T-helper 2 cell treated with Interferon-gamma antibody and Interleukin-4, amounts not matched to agents 5 μg/mL and 100 μg/mL, for 36 hours (primary cell): ENCODE data around the gene PHF14.
A peak's percentile ranks its signal among the peaks of the same experiment; 100 is the strongest.

Experiments
- DNase-seq: peaks from one replicate; pipeline ENCODE4 v3.0.0; 2021; ENCODE audit warnings: low spot score
- H3K27ac Mint-ChIP-seq: one replicate; pipeline ENCODE4 v1.8.0; 2021; ENCODE audit warnings: mild to moderate bottlenecking, mixed read lengths
- H3K27me3 Mint-ChIP-seq: one replicate; pipeline ENCODE4 v1.8.0; 2021; ENCODE audit warnings: low read depth, mixed read lengths
- H3K36me3 Mint-ChIP-seq: one replicate; pipeline ENCODE4 v1.8.0; 2021; ENCODE audit warnings: low read depth, mixed read lengths
- H3K4me1 Mint-ChIP-seq: one replicate; pipeline ENCODE4 v1.8.0; 2021; ENCODE audit warnings: low read depth, mixed read lengths
- H3K4me3 Mint-ChIP-seq: one replicate; pipeline ENCODE4 v1.8.0; 2022; ENCODE audit warnings: mild to moderate bottlenecking, moderate library complexity, mixed read lengths
- H3K9me3 Mint-ChIP-seq: one replicate; pipeline ENCODE4 v1.8.0; 2021; ENCODE audit warnings: mixed read lengths

Gene PHF14

DNA sequence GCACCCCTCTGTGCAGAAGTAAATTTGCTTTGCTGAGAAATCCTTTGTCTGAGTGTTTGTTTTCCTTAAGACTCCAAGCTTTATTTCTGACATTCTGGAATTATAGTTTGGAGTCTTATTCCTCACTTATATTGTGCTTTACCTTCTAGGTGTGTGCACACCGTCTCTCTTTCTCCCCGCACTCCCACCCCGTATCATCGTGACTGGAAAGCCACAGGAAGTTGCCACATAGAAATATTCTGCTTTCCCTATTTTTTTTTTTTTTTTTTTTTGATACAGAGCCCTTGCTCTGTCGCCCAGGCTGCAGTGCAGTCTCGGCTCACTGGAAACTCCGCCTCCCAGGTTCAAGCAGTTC lies 109.5 kb downstream of the PHF14 start:
- H3K4me3 Mint-ChIP-seq: no peak overlapping the region

DNA sequence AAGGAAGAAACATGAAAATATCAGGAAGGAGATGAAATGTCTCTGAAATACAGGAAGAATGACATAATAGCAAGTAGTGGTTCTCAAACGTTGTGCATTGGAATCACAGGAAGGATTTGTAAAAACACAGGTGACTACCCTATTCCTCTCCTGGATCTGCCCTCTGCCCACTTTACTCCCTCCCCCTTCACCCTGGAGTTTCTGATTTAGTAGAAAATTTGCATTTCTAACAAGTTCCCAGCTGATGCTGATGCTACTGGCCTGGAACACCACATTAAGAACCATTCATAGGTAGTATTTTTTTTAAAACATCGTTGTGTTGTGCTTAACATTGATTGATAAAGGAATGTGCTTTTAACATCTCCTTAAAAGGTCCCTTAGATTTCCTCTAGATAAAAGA lies 130.9 kb downstream of the PHF14 start:
- Mint-ChIP-seq H3K4me3 (no peak overlapping the region), H3K4me1 (peaks cover 3% of the 10 kb centered on the region), H3K9me3 (no peaks in the 10 kb centered on the region), H3K27me3 (no peaks in the 10 kb centered on the region), H3K27ac (no peak overlapping the region), H3K36me3 (no peaks in the 10 kb centered on the region)
- DNase-seq: no peak

More for the DNA sequence above, 109.5 kb downstream of the PHF14 start:
- DNase-seq: no peak
- Mint-ChIP-seq H3K4me1 (peaks cover 7% of the 10 kb centered on the region), H3K36me3 (peaks cover 14% of the 10 kb centered on the region), H3K9me3 (peaks cover 7% of the 10 kb centered on the region), H3K27ac (no peak overlapping the region), H3K27me3 (no peaks in the 10 kb centered on the region)

DNA sequence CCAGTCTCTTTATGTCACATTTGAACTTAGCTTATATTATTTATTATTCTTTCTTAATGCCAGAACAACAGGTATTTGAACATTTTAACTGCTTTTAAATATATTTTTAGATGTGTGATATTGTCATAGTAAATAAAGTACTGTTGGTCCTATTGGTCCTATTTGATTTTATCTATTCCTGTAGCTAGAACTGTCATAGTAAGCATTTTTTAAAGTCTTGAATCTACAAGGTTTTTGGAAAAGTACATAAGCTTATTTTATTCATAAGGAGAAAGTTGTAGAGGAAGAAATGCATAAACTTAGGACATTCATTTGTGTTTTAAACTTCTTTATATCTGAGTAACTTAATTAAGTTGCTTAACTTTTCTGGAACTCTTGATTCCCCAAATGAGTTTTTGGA lies 136.0 kb downstream of the PHF14 start:
- no peaks in the 10 kb centered on the region for H3K9me3 Mint-ChIP-seq
- H3K36me3 Mint-ChIP-seq: peaks cover 1% of the 10 kb centered on the region
- no peaks in the 10 kb centered on the region for H3K27me3 Mint-ChIP-seq
- H3K4me1 Mint-ChIP-seq: no peaks in the 10 kb centered on the region
- H3K4me3 Mint-ChIP-seq: no peak overlapping the region
- DNase-seq: no peak
- H3K27ac Mint-ChIP-seq: no peak overlapping the region

DNA sequence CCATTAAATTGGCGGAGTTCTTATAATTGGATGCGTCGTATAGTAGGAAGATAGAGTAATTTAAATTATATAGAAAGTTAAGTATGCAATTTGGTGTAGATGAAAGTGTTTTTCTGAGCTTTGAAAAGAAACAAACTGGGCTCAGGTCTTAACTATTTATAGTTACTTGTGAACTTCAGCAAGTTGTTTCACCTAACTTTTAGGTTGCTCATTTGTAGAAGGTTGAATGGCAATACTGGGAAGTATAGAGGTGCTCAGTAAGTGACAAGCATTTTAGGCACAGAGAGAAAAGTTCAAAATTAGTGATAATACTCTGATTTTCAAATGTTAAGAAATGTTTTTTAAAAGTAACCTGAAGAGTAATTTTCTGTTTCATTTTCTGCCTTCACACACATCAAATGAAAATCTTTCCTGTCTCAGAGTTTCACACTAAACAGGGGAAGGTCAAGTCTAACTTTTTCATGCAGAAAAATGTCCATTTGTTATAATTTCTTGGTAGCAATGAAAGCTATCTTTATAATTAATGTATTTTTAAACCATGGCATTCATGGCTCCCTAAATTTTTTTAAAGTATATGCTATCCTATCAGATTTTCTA lies 146.5 kb downstream of the PHF14 start:
- Mint-ChIP-seq H3K27ac (peak overlapping the region; percentile 74), H3K9me3 (no peaks in the 10 kb centered on the region), H3K4me3 (peak overlapping the region; percentile 33), H3K36me3 (peaks cover 11% of the 10 kb centered on the region), H3K27me3 (no peaks in the 10 kb centered on the region), H3K4me1 (peaks cover 29% of the 10 kb centered on the region)
- DNase-seq: no peak

DNA sequence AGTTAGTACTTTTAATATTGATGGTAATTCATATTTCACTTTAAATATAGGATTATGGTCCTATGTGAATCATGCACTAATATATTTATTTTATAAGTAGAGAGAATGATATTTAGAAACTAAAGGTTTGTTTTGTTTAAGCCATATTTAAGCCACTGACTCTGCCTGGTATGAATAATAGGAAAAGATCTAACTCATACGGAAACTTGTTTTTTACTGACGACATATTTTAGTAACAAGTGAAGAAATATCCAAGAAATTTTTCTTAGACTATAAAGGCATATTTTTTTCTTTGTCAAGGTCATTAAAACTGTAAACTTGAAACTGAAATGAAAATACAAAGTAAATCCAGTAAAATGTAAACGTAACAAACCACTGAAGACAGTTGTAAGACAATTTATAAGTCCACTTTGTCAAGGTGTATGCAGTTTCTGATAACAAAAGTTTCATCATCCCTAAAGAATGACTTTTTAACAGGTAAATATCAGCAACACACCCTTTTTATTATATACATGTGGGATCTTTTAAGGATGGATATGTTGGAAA lies 147.1 kb downstream of the PHF14 start:
- H3K36me3 Mint-ChIP-seq: peaks cover 11% of the 10 kb centered on the region
- peak overlapping the region; percentile 18 for H3K27ac Mint-ChIP-seq
- no peaks in the 10 kb centered on the region for H3K9me3 Mint-ChIP-seq
- H3K27me3 Mint-ChIP-seq: no peaks in the 10 kb centered on the region
- H3K4me3 Mint-ChIP-seq: peak overlapping the region; percentile 48
- peaks cover 25% of the 10 kb centered on the region for H3K4me1 Mint-ChIP-seq
- no peak for DNase-seq

DNA sequence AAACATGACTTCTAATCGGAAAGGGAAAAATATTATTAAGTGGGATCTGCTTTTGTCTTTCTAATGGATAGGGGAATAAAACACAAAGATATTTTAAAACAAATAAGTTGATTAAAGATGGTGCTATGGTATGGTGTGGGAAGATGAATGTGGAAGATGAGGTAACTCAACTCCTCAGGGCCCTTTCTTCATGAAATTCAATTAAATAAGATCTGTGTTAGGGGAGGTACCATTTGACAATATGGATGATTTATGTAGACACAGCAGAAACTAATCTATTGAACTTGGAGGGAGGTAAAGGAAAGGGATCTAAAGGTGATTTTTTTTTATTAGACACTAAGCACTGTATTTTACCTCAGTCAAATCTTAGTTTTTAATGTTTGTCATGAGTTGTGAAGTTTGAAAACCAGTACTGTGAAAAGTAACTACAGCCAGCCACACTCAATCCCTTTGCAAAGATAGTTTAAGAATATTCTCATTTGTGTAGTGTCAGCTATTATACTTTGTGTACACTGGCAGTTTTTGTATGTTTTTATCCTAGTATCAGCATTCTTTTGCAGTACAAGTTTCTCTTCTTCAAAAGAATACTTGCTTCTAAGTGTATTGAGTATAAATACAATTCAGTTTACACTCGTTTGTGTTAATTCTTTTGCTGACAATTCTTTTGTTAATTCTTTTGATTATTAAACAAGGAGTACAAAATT lies 151.3 kb downstream of the PHF14 start:
- H3K9me3 Mint-ChIP-seq: no peaks in the 10 kb centered on the region
- no peak for DNase-seq
- H3K36me3 Mint-ChIP-seq: peaks cover 11% of the 10 kb centered on the region
- no peak overlapping the region for H3K4me3 Mint-ChIP-seq
- H3K4me1 Mint-ChIP-seq: peaks cover 47% of the 10 kb centered on the region
- H3K27ac Mint-ChIP-seq: no peak overlapping the region
- no peaks in the 10 kb centered on the region for H3K27me3 Mint-ChIP-seq

DNA sequence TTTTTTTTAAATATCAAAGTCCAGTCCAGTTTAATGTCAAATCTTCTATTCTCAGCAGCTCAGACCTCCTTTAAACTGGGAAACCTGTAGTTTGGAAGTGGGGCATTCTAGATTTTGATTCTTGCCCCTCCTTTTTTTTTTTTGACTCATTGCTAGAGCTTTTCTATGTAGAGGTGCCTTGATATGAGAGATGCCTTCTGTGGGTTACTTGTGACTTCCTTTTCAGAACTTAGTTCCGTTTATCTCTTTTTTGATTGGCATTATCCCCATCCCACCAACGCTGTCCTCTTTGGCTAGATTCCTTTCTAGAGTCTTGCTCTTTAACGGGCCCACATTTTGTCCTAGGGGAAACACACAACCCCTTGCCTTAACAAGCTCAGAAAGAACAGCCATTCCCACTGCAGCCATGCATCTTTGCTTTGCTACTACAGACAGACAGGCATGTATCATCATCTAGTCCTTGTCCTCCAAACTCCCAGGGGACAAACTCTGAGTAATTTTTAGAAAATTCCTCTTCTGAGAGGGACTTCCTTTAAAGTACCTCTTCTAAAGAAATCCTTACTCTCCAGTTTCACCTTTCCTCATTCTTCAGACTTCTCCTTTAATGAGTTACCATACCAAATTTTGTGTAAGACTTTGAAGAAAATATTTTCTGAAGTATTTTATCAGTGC lies 153.6 kb downstream of the PHF14 start:
- DNase-seq: peak; percentile 10
- Mint-ChIP-seq H3K36me3 (peaks cover 14% of the 10 kb centered on the region), H3K27me3 (no peaks in the 10 kb centered on the region), H3K4me3 (peak overlapping the region; percentile 27), H3K27ac (peak overlapping the region; percentile 12), H3K4me1 (peaks cover 45% of the 10 kb centered on the region), H3K9me3 (no peaks in the 10 kb centered on the region)

DNA sequence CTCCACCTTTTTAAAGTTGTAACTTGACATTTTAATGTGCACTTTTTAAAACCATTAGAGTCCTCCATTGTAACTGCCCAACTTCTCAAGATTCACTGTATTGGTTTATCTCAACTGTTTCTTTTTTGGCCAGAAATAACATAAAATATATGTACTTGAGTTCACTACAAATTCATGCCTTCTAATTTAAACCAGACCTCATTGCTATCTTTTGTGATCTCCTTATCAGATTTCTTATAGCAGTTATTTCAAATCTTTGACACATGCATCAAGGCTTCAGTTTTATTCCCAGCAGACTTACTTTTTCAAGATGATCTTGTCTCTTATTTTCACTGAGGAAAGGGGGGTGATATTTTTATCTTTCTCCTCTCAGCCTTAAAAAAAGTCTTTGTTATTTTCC lies 154.3 kb downstream of the PHF14 start:
- H3K36me3 Mint-ChIP-seq: peaks cover 16% of the 10 kb centered on the region
- no peak for DNase-seq
- peaks cover 41% of the 10 kb centered on the region for H3K4me1 Mint-ChIP-seq
- peak overlapping the region; percentile 41 for H3K27ac Mint-ChIP-seq
- peak overlapping the region; percentile 13 for H3K4me3 Mint-ChIP-seq
- no peaks in the 10 kb centered on the region for H3K9me3 Mint-ChIP-seq
- no peaks in the 10 kb centered on the region for H3K27me3 Mint-ChIP-seq

DNA sequence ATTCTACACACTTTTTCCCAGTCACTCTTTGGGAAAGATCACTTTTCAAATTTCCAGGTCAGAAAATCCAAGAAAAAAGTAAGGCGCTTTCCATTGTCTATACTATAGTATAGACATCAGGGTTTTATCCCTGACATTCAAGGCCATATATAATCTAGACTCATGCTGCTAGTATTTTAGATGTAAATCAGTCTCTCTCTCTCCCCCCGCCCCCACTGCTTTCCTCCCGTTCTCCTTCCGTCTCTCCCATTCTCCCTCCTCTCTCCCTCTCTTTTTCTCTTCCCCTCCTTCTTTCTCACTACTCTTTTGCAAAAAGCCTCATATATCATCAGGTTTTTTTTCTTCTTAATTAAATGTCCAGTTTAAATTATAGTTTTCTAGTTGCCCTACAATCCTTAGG lies 154.8 kb downstream of the PHF14 start:
- H3K4me3 Mint-ChIP-seq: peak overlapping the region; percentile 13
- H3K27ac Mint-ChIP-seq: peak overlapping the region; percentile 41
- H3K4me1 Mint-ChIP-seq: peaks cover 41% of the 10 kb centered on the region
- peaks cover 16% of the 10 kb centered on the region for H3K36me3 Mint-ChIP-seq
- DNase-seq: no peak
- no peaks in the 10 kb centered on the region for H3K9me3 Mint-ChIP-seq
- no peaks in the 10 kb centered on the region for H3K27me3 Mint-ChIP-seq

DNA sequence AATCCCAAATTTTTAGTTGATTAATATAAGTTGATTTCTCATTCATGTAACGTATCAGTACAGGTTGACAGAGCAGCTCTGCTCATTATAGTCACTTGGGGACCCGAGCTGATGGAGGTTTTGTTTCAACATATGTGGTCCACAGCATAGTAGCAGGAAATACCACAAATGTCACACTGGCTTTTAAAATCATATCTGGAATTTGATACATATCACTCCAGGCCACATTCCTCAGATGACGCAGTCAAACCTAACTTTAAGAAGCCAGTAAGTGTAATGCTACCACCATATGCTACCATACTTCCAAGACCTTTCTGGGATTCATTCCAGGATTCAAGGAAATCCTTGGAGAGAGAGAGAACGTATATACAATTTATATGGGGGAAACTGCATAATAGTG lies 156.3 kb downstream of the PHF14 start:
- Mint-ChIP-seq H3K4me1 (peaks cover 38% of the 10 kb centered on the region), H3K27ac (no peak overlapping the region), H3K36me3 (peaks cover 20% of the 10 kb centered on the region), H3K27me3 (no peaks in the 10 kb centered on the region), H3K9me3 (no peaks in the 10 kb centered on the region), H3K4me3 (no peak overlapping the region)
- peak; percentile 55 for DNase-seq

DNA sequence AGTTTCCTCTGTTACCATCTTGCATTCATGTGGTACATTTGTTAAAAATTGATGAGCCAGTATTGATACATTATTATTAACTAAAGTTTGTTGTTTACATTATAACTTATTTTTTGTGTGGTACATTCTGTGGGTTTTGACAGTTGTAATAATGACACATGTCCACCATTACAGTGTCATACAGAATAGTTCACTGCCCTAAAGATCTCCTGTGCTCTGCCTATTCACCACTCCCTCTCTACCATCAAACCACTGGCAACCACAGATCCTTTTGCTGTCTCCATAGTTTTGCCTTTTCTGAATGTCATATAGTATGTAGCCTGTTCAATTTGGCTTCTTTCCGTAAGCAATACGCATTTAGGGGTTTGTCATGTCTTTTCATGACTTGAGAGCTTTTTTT lies 156.9 kb downstream of the PHF14 start:
- Mint-ChIP-seq H3K4me3 (no peak overlapping the region), H3K27ac (no peak overlapping the region), H3K4me1 (peaks cover 37% of the 10 kb centered on the region), H3K27me3 (no peaks in the 10 kb centered on the region), H3K9me3 (no peaks in the 10 kb centered on the region), H3K36me3 (peaks cover 20% of the 10 kb centered on the region)
- no peak for DNase-seq

DNA sequence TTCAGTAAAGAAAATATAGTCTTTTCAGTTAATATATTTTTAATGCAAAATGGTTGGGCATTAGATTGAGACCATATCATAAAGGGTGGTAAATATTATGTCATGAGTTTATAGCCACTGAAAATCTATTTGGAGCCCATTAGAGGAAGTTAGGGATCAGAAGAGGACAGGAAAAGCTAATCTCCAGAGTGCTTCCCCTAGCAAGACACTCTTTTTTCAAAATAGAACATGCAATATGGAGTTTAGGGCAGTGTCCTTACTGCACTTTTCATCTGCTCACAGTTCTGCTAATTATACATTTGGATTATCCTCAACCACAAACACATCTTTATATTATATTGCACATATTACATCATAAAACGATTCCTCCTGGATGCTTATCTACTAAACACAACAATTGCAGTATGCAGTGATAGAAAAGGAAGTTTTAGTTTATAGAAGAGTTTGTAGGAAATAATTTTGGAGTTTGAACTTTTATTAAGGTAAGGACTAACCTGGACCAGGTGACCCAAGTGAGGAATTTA lies 159.8 kb downstream of the PHF14 start:
- Mint-ChIP-seq H3K36me3 (peaks cover 14% of the 10 kb centered on the region), H3K27me3 (no peaks in the 10 kb centered on the region), H3K9me3 (no peaks in the 10 kb centered on the region), H3K4me3 (no peak overlapping the region), H3K4me1 (peaks cover 18% of the 10 kb centered on the region), H3K27ac (no peak overlapping the region)
- DNase-seq: no peak

DNA sequence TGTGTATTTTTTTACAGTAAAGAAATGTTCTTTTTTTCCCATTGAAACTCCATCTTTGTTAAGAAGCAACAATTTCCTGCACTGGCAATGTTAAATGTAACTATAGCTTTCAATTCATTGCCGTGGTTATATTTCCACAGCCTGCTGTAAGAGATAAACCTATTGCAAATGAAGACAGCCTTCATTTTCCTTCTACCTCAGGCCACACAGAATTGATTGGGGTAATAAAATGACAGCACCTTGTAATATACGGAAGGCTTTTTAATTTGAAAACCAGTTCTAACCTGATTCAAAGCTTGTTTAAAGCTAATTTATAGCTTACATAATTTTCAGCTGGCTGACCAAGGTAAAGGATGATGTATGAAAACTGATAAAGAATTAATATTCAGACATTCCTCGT lies 161.9 kb downstream of the PHF14 start:
- no peak for DNase-seq
- Mint-ChIP-seq H3K27me3 (no peaks in the 10 kb centered on the region), H3K4me3 (no peak overlapping the region), H3K36me3 (peaks cover 12% of the 10 kb centered on the region), H3K27ac (no peak overlapping the region), H3K4me1 (peaks cover 2% of the 10 kb centered on the region), H3K9me3 (no peaks in the 10 kb centered on the region)

DNA sequence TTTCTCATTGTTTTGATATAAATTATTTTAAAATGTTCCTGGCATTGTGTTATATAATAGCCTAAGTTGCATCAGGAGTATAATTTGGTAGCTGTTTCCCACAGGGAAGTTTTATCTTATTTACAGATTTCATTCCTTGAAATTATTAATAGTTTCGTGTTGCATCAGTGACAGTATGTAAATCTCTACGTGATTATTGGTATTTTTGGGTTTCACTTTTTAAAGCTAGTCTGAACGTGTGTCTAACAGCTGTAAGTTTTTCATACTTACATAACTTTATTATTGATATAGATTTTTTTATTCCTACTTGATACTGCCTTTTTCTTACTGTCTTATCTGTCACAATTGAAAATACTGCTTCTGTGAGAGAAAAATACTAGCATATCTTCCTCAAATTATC lies 167.9 kb downstream of the PHF14 start:
- Mint-ChIP-seq H3K4me1 (no peaks in the 10 kb centered on the region), H3K4me3 (no peak overlapping the region), H3K27ac (no peak overlapping the region), H3K9me3 (no peaks in the 10 kb centered on the region), H3K27me3 (no peaks in the 10 kb centered on the region), H3K36me3 (peaks cover 5% of the 10 kb centered on the region)
- no peak for DNase-seq
